ENCODE data around the gene CHRNG.

CHRNG gene

DNA sequence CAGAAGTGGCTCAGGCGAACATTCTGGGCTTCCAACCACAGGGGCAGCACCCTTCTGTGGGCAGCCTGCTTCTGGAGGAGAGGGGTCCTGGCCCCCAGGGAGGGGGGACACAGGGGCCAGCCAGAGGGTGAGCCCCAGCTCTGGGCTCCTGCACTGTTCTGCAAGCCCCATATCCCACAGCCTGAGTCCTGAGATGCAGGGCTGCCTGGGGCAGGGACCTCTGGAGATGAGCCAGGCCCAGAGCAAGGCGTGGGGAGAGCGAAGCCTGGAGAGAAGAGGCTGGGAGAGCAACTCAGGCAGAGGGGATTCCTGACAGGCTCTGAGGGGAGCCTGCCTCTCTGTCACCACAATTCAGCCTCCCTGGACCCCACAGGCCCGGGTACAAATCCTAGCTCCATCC, 32.8 kb upstream of the CHRNG start:
- DNase-seq (ENCODE audit: low read depth): no peak

DNA sequence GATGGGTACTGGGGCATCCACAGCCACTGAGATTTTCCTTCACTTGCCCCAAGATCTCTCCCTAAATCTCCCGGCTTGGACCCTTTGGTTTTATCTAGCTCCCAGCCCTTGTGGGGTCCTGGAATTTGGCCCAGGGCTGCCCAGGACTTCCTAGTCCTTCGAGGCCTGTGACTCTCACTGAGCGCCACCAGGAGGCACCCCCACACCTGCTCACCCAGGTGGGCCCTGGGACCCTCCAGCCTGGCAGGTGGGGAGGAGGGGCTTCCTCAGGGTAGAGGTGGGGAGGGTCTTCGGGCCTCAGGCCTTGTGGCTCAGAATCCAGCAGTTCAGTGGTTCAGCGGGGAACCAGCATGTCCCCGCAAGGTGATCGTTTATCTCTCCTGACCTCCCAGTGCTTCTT, 31.2 kb upstream of the CHRNG start:
- DNase-seq (ENCODE audit: low read depth): no peak

DNA sequence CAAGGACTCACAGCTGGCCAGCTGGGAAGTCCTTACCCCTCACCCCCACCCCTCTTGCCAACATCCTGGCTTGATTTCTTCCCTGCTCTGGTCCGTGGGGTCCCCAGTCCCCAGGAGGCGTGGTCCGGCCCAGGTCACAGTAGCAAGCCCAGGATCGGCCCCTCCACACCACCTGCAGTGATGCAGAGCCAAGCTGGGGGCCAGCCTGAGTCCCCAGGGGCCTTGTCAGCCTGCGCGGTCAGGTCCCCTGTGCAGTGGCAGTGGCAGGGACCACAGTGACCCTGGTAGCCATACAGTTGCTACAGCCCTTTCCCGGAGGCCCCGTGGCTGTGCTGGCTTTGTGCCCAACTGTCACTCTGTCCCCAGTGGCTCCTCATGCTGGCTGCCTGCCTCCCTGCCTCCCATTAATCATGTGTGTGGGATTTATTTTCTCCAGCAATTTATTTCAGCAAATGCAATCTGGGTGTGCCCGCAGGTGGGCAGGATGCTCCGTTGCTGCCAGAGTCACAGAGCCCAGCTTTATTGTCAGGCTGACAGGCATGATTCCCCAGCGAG, 28.1 kb upstream of the CHRNG start:
- DNase-seq (ENCODE audit: low read depth): no peak

DNA sequence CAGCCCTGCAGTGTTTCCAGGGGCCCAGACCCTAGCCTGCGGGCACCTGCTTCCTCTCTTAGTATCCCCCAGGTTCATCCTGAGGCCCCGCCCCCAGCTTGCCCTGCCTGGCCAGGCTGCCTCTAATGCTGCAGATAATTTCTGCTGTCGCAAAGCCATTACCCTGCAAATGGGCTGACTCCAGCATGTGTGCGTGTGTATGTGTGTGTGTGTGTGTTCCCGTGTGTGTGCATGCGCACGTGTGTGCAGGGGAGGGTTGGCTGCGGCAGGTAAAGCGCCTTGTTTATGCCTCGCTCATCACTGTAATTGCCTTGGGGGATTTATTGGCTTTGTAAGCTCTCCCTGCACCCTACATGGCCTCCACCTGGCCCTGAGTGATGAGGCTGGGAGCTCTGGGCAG, 26.9 kb upstream of the CHRNG start:
- DNase-seq (ENCODE audit: low read depth): no peak

DNA sequence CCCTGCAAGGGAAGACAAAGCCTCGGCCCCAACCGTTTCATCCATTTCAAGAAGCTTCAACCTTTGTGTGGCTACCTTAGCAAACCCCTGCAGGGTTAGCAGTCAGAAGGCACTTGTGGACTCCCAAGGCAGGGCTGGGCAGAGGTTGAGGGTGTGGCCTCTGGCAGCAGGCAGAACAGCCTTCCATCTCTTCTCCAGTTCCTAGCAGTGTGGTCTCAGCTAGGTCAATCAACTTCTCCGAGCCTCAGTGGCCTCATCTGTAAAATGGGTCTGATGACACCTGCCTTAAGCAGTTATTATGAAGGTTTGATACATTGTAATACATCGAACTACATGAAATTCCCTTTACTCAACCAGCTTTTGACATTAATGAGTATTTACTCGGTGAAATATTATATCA, 26.1 kb upstream of the CHRNG start:
- DNase-seq (ENCODE audit: low read depth): no peak

DNA sequence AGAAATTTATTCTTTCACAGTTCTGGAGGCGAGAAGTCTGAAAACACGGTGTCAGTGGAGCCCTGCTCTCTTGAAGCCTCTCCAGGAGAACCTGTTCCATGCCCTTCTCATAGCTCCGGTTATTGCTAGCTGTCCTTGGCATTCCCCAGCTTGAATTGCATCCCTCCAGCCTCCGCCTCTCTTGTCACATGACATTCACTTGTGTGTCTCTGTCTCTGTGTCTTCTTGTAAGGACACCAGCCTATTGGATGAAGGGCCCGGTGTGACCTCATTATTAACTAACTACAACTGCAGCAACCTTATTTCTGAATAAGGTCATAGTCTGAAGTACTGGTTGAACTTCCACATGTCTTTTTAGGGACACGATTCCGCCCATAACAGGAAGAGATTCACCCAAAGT, 23.9 kb upstream of the CHRNG start:
- DNase-seq (ENCODE audit: low read depth): no peak

DNA sequence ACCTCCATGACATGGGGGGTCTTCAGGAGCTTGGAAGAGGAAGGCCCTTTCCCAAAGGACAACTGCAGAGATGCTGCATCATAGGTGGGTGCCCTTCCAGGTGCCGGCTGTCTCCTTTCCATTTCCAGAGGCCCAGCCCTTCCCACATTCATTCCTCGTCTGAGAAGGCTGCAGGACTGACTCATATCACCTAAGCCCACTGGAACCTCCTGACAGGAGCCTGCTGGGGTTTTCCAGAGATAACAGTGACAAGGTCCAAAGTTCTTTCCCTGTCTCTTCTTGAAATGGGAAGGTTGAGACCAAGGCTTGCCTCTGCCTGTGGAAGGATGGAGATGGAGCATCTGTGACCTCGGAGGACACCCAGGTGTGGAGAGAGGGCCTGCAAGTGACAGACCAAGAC, 22.9 kb upstream of the CHRNG start:
- DNase-seq (ENCODE audit: low read depth): no peak

DNA sequence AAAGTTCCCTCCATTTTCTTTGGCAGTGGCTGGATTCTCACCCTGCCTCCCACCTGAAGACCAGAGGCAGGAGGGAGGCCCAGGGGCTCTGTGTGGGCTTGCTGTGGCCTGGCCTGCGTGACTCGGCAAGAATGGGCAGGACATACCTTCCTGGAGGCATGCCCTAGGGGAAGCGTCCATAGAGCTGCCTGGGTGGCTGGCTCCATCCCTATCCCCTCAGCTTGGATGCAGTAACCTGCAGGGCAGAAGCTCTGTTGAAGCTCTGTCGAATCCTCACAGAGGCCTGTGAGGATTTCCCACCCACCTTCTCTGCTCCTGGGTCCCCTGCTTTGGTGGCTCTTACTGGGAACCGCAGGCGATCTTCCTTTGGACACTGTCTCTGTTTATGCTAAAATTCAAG, 20.6 kb upstream of the CHRNG start:
- no peak for DNase-seq (ENCODE audit: low read depth)

DNA sequence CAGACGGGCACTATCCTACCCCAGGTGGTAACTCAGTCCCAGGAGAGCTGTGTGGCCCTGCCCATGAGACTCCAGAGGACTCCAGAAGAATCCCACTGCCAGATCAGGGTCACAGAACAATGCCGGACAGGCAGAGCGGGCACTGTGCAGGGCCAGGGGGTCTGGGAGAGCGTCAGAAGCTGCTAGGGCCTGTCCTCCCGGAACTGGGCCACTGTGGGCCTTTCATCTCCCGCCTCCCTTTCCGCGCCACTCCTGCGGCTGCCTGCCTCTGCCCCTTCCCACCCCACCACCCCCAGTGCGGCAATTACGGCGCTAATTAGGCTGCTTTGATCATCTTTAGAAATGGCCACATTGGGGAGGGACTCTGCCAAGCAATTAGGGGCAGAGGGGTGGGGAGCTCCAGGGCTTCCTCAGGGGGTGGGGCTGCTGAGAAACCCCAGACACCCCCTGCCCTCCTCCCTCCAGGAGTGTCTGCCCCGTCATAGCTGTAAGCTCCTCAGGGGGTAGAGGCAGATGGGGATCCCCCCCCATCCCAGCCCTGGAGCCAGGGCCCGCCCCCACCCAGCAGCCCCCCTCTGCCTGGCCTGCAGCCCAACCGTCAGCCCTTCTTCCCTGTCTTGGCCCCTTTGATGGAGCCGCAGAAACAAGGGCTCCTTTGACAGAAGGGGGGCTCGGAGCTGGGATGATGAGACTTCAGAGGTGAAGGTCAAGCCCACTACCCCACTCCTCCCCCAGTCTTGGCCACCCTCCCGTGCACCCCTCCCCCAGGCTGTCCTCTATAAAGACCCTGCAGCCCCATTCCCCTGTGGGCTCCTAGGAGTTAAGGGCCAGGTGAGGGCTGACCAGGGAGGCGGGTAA, 19.7 kb upstream of the CHRNG start, which contains the start of gene PRSS56:
PRSS56 (plus strand) TSS at position 808 of the 858 bp plus-strand sequence. CDS start 211 bp downstream, outside the sequence.
- DNase-seq (ENCODE audit: low read depth): no peak

DNA sequence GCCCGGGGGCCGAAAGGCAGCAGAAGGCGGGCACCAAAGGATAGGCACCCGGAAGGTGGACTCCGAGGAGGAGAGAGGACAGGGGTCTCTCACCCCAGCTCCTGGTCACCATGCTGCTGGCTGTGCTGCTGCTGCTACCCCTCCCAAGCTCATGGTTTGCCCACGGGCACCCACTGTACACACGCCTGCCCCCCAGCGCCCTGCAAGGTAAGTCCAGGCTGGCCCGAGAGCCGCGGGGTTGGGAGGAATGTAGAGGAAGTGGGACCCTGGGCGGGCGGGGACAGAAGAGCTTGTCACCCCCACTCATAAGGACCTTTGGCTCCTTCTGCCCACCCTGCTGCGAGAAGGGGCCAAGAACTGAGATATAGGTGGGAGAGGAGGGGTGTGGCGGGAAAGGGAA, 19.0 kb upstream of the CHRNG start:
- no peak for DNase-seq (ENCODE audit: low read depth)

DNA sequence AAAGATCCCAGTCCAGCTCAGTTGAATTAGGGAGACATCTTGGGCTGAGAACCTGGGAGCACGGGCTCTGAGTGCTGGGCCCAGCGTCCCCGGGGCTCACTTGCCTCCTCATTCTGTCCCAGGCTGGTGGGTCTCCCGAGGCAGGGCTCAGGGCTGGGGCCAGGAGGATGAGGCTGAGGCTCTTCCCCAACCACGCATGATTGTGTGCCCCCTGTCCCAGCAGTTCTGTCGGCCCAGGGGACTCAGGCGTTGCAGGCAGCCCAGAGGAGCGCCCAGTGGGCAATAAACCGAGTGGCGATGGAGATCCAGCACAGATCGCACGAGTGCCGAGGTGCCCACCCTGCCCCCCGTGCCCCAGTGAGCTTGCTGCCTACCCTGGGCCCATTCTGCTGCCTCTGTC, 18.4 kb upstream of the CHRNG start:
- no peak for DNase-seq (ENCODE audit: low read depth)

DNA sequence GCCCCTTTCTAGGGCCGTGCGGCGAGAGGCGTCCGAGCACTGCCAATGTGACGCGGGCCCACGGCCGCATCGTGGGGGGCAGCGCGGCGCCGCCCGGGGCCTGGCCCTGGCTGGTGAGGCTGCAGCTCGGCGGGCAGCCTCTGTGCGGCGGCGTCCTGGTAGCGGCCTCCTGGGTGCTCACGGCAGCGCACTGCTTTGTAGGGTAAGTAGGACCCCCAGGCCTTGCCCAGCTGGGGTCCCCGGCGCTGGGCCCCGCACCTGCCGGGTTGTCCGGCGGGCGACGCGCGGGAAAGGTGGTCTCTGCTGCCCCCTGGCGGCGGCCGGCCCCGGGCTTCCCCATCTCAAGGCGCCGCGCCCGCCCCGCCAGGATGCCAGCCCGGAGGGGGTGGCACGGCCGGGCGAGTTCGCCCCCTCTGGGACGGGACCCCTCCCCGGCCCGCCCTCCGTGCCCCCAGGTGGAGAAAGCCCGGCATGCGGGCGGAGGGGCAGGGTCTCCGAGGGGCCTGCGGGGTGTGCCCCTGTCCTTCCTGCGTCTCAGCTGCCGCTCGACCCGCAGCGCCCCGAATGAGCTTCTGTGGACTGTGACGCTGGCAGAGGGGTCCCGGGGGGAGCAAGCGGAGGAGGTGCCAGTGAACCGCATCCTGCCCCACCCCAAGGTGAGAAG, 17.4 kb upstream of the CHRNG start:
- peak; percentile 71 for DNase-seq (ENCODE audit: low read depth)

DNA sequence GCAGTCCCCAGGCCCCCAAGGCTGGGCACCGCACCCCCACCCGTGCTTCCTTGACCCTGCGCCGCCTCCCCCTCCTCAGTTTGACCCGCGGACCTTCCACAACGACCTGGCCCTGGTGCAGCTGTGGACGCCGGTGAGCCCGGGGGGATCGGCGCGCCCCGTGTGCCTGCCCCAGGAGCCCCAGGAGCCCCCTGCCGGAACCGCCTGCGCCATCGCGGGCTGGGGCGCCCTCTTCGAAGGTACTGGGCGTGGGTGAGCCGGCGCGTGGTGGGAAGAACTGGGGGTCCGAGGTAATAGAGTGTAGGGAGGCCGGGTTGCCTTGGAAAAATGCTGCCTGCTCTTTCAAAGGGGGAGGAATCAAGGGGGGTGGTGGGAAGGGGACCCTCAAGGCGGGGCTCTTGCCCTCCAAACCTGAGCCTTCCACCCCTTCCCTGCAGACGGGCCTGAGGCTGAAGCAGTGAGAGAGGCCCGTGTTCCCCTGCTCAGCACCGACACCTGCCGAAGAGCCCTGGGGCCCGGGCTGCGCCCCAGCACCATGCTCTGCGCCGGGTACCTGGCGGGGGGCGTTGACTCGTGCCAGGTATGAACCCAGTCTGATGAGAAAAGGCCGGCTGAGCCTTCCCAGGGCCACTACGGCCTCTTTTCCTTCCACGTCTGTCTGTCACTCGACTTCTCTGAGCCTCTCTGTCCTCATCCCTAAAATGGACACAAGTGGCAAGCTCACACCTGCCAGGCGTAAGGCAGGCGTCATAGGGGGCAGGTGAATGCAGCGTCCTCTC, 16.7 kb upstream of the CHRNG start:
- DNase-seq (ENCODE audit: low read depth): no peak

DNA sequence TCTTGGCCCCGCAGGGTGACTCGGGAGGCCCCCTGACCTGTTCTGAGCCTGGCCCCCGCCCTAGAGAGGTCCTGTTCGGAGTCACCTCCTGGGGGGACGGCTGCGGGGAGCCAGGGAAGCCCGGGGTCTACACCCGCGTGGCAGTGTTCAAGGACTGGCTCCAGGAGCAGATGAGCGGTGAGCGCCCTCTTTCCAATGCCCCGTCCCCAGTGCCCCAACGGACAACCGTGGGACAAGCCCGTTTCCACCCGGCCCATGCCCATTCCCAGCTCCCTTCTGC, 16.1 kb upstream of the CHRNG start:
- DNase-seq (ENCODE audit: low read depth): no peak

DNA sequence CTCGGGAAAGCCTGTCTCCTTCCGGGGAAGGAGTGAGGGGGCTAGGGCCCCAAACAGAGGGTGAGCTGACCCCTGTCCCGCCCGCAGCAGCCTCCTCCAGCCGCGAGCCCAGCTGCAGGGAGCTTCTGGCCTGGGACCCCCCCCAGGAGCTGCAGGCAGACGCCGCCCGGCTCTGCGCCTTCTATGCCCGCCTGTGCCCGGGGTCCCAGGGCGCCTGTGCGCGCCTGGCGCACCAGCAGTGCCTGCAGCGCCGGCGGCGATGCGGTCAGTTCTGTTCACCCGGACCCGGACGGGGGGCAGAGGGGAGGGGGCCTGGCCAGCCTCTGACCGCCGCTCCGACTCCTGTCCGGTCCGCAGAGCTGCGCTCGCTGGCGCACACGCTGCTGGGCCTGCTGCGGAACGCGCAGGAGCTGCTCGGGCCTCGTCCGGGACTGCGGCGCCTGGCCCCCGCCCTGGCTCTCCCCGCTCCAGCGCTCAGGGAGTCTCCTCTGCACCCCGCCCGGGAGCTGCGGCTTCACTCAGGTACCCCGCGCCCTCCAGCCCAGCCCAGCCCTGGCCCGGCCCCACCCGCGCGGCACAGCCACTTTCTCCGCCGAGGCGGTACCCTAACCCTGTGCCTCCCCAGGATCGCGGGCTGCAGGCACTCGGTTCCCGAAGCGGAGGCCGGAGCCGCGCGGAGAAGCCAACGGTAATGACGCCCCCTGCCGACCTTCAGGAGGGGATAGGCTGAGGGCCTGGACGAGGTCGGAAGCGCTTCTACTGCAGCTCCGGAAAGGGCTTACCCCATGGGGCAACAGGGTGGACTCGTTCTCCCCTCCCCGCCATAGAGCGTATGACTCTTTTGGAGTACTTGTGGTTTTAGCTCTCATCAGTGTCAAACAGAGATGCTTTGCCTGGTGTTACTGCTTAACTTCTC, 15.6 kb upstream of the CHRNG start:
- DNase-seq (ENCODE audit: low read depth): no peak

DNA sequence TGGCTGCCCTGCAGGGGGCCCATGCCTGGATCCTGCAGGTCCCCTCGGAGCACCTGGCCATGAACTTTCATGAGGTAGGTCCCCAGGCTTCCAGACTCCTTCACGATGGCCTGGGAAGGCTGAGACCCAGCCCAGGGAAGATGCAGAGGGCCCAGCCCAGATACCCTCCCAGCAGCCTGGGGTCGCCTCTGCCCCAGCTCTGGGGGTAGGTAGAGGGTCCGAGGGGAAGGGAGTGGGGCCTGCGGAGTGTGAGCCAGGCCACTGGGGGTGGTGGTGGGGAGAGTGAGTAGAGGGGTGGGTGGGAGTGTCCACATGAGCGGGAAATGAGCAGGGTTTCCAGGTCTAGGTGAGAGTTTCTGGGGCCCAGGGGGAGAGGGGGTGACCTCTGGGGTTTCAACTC, 14.7 kb upstream of the CHRNG start:
- DNase-seq (ENCODE audit: low read depth): no peak

DNA sequence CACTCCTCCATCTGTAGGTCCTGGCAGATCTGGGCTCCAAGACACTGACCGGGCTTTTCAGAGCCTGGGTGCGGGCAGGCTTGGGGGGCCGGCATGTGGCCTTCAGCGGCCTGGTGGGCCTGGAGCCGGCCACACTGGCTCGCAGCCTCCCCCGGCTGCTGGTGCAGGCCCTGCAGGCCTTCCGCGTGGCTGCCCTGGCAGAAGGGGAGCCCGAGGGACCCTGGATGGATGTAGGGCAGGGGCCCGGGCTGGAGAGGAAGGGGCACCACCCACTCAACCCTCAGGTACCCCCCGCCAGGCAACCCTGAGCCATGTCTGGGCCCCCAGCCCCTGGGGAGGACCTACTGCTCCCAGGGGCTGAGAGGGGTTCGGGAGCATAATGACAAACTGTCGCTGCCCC, 14.3 kb upstream of the CHRNG start:
- no peak for DNase-seq (ENCODE audit: low read depth)

DNA sequence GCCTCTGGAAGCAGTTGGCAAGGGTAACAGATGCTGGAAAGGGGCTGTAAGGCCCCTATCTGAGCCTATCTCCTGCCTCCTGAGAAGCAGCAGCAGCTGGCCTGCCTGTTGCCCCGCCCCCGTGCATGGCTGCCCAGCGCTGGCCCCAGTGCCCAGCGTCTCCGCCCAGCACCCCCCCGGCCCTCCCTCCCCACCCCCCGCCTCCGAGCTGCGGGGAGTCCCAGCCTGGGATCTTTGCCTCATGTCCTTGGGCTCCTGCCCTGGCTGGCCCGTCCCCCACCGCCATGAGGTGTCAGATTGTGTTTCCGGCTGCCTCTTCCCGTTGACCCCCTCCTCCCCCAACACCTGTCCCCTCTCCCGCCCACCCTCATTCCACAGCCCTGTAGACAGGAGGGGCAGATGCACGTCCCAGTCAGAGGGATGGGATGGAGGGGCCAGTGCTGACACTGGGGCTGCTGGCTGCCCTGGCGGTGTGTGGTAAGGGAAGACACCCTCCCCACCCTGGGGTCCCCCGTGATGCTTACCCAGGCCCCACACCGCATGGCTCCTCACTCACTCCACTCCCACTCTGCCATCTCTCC, 13.6 kb upstream of the CHRNG start, which contains the start of gene CHRND:
CHRND (plus strand) TSS at position 370 of the 581 bp plus-strand sequence; CDS start at position 426, 56 bp downstream.
- no peak for DNase-seq (ENCODE audit: low read depth)

DNA sequence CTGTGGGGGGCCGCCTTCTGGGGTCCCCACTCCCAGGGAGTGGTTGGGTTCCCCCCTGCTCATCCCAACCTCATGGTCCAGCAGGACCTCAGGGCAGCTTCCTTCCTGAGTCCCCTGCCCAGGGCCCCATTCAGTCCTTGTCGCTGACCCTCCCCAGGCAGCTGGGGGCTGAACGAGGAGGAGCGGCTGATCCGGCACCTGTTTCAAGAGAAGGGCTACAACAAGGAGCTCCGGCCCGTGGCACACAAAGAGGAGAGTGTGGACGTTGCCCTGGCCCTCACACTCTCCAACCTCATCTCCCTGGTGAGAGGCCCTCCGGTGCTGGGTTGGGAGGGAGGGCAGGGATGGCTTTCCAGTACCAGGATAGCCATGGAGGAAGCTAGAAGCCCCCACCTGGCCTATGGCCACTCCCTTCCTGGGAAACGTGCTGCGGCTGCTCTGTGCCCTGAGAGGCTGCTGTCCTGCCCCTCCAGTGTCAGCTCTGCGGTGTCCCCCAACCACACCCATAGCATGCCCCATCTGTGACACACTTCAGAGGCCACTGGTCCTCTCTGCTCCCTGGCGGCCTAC, 13.0 kb upstream of the CHRNG start:
- no peak for DNase-seq (ENCODE audit: low read depth)

DNA sequence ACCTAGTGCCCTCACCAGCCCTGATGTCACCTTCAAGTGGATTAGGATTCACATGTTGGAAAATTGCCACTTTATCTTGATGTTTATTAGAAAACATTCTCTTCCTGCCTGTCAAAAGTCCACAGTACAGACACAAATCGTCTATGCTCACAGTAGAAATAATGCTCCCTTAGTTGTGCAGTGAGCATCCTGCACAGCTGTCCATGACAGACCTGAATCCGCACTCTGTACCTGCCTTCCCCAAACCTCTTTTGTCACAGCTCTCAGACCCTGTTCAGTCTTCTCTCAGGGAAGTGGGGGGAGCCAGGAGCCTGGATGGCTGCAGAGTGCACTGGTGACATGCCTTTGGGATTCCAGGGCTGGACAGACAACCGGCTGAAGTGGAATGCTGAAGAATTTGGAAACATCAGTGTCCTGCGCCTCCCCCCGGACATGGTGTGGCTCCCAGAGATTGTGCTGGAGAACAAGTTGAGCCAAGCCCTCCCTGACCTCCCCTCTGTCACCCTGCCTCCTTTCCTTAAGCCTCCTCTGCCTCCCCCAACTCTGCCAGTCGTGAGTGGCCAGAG, 11.5 kb upstream of the CHRNG start:
- DNase-seq (ENCODE audit: low read depth): no peak

Measured in activated T-cell treated with anti-CD3 and anti-CD28 coated beads for 1 hour (primary cell).